Cardiac fibroblast (primary cell): ENCODE results near the gene EMC1.
"Not testable (repeated sequence)": the region's sequence is repeated elsewhere in the genome, so short reads cannot be mapped to it uniquely, and the experiment has no call there.

ENCODE experiments used
- DNase-seq, 2 donors: peaks; one replicate each; pipeline versions ENCODE4 v3.0.0 to v3.0.0-alpha.2; 2010; ENCODE audit warnings: low read depth in 2 of 2
- H3K4me3 ChIP-seq, 2 donors: replicated peaks in 1 of 2; 1 replicate in 1 of 2; 2 replicates in 1 of 2; pipeline ENCODE4 v1.5.1; 2011; ENCODE audit warnings: low read depth in 2 of 2, low read length in 2 of 2, mild to moderate bottlenecking in 2 of 2, moderate library complexity in 1 of 2
- CTCF ChIP-seq: IDR thresholded peaks from one replicate; pipeline ENCODE4 v1.5.1; 2011; ENCODE audit warnings: low read depth, mild to moderate bottlenecking, low read length, inconsistent platforms

The EMC1 gene

GRCh38 chr1:19268445-19268844 is 17.1 kb upstream of the EMC1 start:
- TF ChIP-seq CTCF = no peak
- DNase-seq = no peak
- H3K4me3 ChIP-seq = no peak overlapping the region

GRCh38 chr1:19262744-19263143 is 11.4 kb upstream of the EMC1 start:
- no peak for DNase-seq
- H3K4me3 ChIP-seq = no peak overlapping the region
- TF ChIP-seq CTCF = no peak

GRCh38 chr1:19262047-19262446 is 10.7 kb upstream of the EMC1 start:
- H3K4me3 ChIP-seq = no peak overlapping the region
- no peak for TF ChIP-seq CTCF
- no peak for DNase-seq

- DNase-seq = peak; percentile 29 to 85
- no peak overlapping the region for H3K4me3 ChIP-seq
Observed at GRCh38 chr1:19260211-19261138, 9.2 kb upstream of the EMC1 start.

GRCh38 chr1:19258353-19258752 is 7.0 kb upstream of the EMC1 start:
- DNase-seq = no peak

More at GRCh38 chr1:19260211-19261138, 9.2 kb upstream of the EMC1 start:
- no peak for TF ChIP-seq CTCF

GRCh38 chr1:19257178-19257914 is 6.0 kb upstream of the EMC1 start:
- TF ChIP-seq CTCF = no peak
- H3K4me3 ChIP-seq = no peak overlapping the region
- peak; percentile 34 to 45 for DNase-seq

More at GRCh38 chr1:19258353-19258752, 7.0 kb upstream of the EMC1 start:
- no peak overlapping the region for H3K4me3 ChIP-seq
- no peak for TF ChIP-seq CTCF

- not testable (repeated sequence) for H3K4me3 ChIP-seq, DNase-seq
Observed at GRCh38 chr1:19256301-19256700, 5.0 kb upstream of the EMC1 start.
